ENCODE data around the gene PHETA2.

GRCh38 chr22:42073621-42074041, 417 bp upstream of the PHETA2 start:
- TF ChIP-seq EP300 (IDR thresholded peaks at IDR 0.05; ENCODE audit: borderline replicate concordance) (no peak), MAX (IDR thresholded peaks at IDR 0.05) (no peak), RAD21 (IDR thresholded peaks at IDR 0.05; ENCODE audit: low read depth) (no peak), EGR1 (IDR thresholded peaks at IDR 0.05) (no peak), TAF1 (IDR thresholded peaks at IDR 0.05; ENCODE audit: low read depth) (no peak), CEBPB (IDR thresholded peaks at IDR 0.05) (no peak), CREB1 (IDR thresholded peaks at IDR 0.05; ENCODE audit: low read depth) (no peak), NFIC (IDR thresholded peaks at IDR 0.05) (no peak), FOXM1 (IDR thresholded peaks at IDR 0.05; ENCODE audit: borderline replicate concordance, low read depth) (no peak)
- TF ChIP-seq, protein P1, sequence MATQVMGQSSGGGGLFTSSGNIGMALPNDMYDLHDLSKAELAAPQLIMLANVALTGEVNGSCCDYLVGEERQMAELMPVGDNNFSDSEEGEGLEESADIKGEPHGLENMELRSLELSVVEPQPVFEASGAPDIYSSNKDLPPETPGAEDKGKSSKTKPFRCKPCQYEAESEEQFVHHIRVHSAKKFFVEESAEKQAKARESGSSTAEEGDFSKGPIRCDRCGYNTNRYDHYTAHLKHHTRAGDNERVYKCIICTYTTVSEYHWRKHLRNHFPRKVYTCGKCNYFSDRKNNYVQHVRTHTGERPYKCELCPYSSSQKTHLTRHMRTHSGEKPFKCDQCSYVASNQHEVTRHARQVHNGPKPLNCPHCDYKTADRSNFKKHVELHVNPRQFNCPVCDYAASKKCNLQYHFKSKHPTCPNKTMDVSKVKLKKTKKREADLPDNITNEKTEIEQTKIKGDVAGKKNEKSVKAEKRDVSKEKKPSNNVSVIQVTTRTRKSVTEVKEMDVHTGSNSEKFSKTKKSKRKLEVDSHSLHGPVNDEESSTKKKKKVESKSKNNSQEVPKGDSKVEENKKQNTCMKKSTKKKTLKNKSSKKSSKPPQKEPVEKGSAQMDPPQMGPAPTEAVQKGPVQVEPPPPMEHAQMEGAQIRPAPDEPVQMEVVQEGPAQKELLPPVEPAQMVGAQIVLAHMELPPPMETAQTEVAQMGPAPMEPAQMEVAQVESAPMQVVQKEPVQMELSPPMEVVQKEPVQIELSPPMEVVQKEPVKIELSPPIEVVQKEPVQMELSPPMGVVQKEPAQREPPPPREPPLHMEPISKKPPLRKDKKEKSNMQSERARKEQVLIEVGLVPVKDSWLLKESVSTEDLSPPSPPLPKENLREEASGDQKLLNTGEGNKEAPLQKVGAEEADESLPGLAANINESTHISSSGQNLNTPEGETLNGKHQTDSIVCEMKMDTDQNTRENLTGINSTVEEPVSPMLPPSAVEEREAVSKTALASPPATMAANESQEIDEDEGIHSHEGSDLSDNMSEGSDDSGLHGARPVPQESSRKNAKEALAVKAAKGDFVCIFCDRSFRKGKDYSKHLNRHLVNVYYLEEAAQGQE (IDR thresholded peaks at IDR 0.05; ENCODE audit: low read depth), result no peak

Data from Ishikawa (cell line).